Superior temporal gyrus (tissue), 1 donor: ENCODE results near the gene KIF27.
"Not testable (repeated sequence)": the region's sequence is repeated elsewhere in the genome, so short reads cannot be mapped to it uniquely, and the experiment has no call there.

Experiments
- DNase-seq: peaks from one replicate; pipeline ENCODE4 v3.0.0-alpha.2; 2016; ENCODE audit errors: extremely low spot score

KIF27 gene, protein sequence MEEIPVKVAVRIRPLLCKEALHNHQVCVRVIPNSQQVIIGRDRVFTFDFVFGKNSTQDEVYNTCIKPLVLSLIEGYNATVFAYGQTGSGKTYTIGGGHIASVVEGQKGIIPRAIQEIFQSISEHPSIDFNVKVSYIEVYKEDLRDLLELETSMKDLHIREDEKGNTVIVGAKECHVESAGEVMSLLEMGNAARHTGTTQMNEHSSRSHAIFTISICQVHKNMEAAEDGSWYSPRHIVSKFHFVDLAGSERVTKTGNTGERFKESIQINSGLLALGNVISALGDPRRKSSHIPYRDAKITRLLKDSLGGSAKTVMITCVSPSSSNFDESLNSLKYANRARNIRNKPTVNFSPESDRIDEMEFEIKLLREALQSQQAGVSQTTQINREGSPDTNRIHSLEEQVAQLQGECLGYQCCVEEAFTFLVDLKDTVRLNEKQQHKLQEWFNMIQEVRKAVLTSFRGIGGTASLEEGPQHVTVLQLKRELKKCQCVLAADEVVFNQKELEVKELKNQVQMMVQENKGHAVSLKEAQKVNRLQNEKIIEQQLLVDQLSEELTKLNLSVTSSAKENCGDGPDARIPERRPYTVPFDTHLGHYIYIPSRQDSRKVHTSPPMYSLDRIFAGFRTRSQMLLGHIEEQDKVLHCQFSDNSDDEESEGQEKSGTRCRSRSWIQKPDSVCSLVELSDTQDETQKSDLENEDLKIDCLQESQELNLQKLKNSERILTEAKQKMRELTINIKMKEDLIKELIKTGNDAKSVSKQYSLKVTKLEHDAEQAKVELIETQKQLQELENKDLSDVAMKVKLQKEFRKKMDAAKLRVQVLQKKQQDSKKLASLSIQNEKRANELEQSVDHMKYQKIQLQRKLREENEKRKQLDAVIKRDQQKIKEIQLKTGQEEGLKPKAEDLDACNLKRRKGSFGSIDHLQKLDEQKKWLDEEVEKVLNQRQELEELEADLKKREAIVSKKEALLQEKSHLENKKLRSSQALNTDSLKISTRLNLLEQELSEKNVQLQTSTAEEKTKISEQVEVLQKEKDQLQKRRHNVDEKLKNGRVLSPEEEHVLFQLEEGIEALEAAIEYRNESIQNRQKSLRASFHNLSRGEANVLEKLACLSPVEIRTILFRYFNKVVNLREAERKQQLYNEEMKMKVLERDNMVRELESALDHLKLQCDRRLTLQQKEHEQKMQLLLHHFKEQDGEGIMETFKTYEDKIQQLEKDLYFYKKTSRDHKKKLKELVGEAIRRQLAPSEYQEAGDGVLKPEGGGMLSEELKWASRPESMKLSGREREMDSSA (N-terminal part only)

DNA sequence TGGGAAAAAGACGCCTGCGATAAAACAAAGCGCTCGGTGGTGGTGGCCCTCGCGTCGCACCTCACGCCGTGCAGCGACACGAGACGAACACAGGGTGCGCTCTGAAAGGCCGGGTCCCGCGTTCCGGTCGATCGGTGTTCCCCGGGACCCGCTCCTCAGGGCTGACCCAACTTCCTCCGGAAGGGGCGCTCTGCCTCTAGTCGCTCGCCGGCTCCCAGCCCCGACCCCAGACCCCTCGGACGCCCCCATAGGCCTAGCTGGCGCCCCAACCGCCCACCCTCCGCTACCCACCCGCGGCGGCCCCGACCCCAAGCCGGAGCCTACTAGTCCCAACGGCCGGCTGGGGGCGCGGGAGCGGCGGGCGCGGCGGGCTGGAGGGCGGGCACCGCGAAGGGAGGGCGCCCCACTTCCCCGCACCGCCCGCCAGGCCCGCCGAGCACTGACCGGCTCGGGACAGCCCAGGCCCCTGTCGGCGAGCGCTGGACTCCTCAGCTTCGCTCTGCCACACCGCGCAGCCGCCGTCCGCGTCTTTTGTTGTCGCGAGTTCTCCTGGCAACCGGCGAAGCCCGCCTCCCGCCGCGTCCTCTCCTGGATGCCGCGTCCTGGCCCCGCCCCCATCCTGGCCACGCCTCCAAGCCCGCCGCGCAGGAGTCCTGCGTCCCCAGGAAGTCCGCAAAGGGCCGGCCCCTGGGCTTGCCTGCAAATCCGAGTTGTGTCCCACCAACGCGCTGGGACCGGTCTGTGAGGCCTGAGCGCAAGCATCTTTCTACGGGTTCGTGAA is at the start of gene KIF27:
KIF27 (minus strand) TSS at position 506 of the 781 bp plus-strand sequence. CDS start 5,841 bp downstream, outside the sequence.
- peak; percentile 96 for DNase-seq

DNA sequence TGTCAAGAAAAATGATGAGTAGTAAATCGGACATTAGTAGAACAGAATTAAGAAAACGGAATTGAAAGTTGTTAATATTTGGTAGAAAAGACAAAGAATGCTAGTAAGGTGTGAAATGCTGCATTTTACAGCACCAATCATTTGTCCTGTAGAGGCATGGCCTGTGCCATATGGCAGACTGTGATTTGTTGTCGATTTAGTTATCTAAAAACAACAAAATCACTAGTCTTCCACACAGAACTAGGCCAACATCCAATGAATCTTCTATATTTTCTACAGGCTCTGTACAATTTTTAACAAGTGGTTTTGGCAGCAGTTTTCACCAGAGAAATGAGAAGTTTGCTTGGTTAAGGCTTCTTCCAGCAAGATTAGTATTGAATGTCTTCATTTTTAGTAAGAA is 48.4 kb upstream of the KIF27 start:
- DNase-seq: no peak

GRCh38 chr9:83967073-83967472 is 45.8 kb upstream of the KIF27 start:
- no peak for DNase-seq

GRCh38 chr9:83966209-83966582 is 45.0 kb upstream of the KIF27 start:
- DNase-seq: no peak

- DNase-seq: peak; percentile 8
Measured at GRCh38 chr9:83965350-83966208, 44.3 kb upstream of the KIF27 start.

GRCh38 chr9:83964973-83965349 is 43.7 kb upstream of the KIF27 start:
- peak; percentile 16 for DNase-seq

GRCh38 chr9:83962165-83962564 is 40.9 kb upstream of the KIF27 start:
- DNase-seq: no peak

DNA sequence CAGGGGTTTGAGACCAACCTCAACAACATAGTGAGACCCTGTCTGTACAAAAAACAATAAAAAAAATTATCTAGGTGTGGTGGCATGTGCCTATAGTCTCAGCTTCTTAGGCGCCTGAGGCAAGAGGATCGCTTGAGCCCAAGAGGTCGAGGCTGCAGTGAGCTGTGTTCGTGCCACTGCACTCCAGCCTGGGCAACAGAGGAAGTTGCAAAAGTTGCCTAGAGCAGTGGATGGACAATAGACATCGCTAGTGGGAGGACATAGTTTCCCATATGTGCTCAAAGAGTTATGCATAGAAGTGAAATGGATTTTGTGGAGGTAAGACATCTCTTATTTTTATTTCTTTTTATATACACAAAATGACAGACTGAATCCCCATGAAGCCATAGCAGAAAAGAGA is 39.8 kb upstream of the KIF27 start:
- no peak for DNase-seq

DNA sequence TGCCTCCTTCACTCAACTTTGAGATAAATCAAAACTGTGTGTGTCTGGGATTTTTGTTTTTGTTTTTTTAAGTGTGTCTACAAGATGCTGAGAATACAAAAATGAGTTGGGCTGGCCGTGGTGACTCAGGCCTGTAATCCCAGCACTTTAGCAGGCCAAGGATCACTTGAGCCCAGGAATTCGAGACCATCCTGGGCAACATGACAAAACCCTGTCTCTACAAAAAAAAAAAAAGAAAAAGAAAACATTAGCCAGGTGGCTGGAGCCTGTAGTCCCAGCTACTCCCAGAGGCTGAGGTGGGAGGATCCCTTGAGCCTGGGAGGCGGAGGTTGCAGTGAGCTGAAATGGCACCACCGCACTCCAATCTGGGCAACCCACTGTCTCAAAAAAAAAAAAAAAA is 37.8 kb upstream of the KIF27 start:
- DNase-seq: no peak

GRCh38 chr9:83957248-83957513 is 35.9 kb upstream of the KIF27 start:
- DNase-seq: no peak

DNA sequence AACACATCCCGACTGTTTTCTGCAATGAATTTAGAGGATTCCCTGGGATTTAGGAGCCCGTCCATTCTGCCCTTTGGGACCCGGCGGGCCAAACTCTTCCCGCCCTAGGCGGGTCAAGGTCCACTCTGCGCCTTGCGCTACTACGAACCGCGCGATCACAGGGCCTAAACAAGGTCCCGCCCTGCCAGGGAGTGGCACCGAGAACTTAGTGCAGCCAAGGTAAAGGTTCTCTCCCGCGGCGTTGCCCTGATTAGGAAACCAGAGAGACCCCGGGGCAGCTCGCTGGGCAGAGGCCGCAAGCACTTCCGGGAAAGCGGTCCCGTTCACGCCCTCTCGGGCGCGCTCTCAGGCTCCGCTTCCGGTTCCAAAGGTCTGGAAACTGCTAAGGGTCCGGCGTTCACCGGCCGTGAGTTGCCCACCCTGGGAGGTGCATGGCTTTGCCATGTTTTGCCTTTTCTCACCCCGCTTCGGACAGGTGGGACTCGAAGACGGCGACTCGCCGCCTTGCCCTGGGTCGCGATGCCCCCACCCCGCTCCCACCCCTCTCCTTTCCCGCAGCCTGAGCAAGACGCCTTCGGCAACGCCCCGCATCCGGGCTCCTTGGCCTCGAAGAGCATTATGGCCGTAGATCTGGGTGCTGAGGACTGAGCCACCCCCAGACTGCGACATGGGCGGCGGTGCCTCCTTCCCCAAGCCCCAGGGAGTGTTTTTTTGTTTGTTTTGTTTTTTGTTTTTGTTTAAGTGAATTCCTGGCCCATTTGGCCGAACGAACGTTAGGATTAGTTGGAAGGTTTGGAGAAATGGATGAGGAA is 35.4 kb upstream of the KIF27 start:
- DNase-seq: peak; percentile 81

- DNase-seq: no peak
Measured at GRCh38 chr9:83956086-83956435, 34.8 kb upstream of the KIF27 start.

- DNase-seq: not testable (repeated sequence)
Measured at GRCh38 chr9:83948096-83948495, 26.9 kb upstream of the KIF27 start.

GRCh38 chr9:83940590-83941303 is 19.5 kb upstream of the KIF27 start:
- DNase-seq: no peak

DNA sequence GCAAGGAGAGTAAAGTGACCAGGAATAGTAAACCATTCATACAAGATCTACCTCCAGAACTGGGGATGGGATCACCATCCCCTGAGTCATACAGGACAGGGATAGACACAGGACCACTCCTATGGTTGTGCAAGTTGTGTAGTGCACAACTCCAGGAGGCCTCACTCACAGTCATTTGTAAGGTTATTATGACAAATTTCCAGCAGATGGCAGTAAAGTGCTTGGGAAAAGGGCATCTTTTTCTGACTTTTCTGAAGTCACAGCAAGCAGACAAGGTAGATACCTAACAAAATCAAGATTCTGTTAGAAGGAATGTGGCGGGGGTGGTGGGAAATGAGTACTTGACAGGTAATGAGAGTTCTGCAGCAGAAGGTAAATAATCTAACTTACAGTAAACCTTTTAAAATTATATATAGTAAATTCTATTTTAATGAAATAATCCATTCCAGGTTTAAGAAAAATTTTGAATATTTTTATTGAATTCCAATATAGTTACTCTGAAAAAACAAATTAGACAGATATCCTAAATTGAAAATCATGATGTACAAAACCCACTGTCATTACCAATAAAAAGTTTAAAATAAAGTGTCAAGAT is 16.7 kb upstream of the KIF27 start:
- peak; percentile 93 for DNase-seq

DNA sequence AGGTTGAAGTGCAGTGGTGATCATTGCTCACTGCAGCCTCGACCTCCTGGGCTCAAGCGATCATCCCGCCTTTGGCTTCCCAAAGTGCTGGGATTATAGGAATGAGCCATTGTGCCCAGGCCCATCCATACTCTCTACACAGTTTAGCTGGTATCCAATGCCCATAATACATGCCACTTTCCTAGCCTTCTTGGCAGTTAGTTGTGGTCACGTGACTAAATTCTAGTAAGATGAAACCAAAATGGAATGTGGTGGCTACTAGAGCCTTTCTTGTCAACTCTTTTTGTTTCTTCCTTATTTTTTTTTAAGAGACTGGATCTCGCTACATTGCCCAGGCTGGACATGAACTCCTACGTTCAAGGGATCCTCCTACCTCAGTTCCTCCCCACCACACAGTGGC is 15.3 kb upstream of the KIF27 start:
- DNase-seq: no peak

DNA sequence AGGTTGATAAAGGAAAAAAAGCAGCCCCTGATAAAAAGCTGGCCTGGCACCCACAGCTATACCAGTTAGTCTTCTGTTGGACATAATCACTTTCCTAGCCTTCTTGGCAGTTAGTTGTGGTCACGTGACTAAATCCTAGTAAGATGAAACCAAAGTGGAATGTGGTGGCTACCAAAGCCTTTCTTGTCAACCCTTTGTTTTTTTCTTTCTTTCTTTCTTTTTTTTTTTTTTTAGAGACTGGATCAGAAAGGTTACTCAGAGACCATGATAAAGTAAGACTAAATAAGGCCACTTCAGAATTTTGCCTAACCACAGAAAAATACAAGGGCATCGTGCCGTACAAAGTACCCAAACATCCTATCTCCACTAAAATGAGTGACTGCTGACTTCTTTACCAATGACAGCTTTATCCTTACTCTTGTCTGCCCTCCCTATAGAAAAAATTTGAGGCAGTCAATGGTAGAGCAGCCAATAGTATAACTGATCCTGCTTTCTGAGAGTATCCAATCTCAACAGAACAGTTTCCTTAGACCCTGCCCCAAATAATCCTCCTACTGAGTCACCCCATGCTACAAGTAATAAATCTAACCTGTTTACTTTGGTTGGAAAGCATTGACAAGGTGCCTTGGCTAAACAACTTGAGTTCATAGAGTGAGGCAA is 14.2 kb upstream of the KIF27 start:
- no peak for DNase-seq

DNA sequence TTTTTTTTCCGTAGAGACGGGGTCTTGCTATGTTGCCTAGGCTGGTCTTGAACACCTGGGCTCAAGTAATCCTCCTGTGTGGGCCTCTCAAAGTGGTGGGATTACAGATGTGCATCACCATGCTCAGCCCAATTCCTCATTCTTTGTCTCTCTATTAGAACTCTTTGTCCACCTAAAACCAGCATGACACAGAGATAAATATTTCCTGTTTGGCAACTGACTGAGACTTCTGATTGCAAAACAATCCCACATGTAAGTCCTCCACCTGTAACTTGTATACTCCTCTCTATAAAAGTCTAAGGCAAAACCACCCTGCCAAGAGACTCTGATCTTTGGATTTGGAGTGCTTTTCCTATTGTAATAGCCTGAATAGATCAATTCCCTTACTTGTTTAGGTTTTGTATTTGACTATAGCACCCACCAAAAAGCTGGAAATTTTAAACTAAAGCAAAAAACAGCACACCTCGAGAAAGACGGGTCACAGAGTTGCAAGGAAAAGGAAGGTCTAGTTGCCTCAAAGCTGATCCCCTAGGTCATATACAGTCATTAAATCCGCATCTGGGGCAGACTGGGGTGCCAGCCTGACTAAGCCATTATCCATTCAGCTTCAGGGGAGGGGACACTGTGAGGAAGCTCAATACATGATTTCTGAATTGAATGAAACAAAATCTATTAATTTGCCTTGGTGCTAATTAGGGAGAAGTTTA is 13.5 kb upstream of the KIF27 start:
- no peak for DNase-seq
